GM23338 (cell line): Measurements from ENCODE around the gene STOX2. TPM values are rescaled to one million over a fixed set of nuclear protein-coding genes. Genes with fewer than 3 reads are reported as not detected.

Experiments used
- CREB1 ChIP-seq: fragments of 250-450 bp; sonication (Bioruptor Pico); IDR thresholded peaks from 2 replicates; pipeline ENCODE4 v1.5.0; 2020; ENCODE audit warnings: low read depth, mild to moderate bottlenecking, moderate library complexity
- ETS1 ChIP-seq: IDR thresholded peaks from 2 replicates; pipeline ENCODE4 v1.6.1; 2016; ENCODE audit warnings: antibody characterized with exemption
- EZH2phosphoT487 ChIP-seq: fragments of 200-600 bp; sonication (generic); IDR thresholded peaks from one replicate; pipeline ENCODE4 v1.8.1; 2018; ENCODE audit warnings: antibody characterized with exemption; ENCODE audit not compliant: unreplicated experiment
- JUNB ChIP-seq: IDR thresholded peaks from one replicate; pipeline ENCODE4 v1.6.1; 2016; ENCODE audit warnings: antibody characterized with exemption; ENCODE audit not compliant: unreplicated experiment
- POLR2AphosphoS5 ChIP-seq: IDR thresholded peaks from 2 replicates; pipeline ENCODE4 v1.6.1; 2016; ENCODE audit warnings: antibody characterized with exemption, low read depth
- ZNF114 ChIP-seq: fragments of 250-450 bp; sonication (Bioruptor Pico); IDR thresholded peaks from 2 replicates; pipeline ENCODE4 v1.5.0; 2020; ENCODE audit warnings: mild to moderate bottlenecking, moderate library complexity
- ZNF462 ChIP-seq: fragments of 250-450 bp; sonication (Bioruptor Pico); IDR thresholded peaks from 2 replicates; pipeline ENCODE4 v1.5.0; 2020; ENCODE audit warnings: mild to moderate bottlenecking, moderate library complexity
- polyA plus RNA-seq: library from polyadenylated mRNA; unstranded; fragments of >200 nt; fragmentation: Nextera tagmentation; extraction: Ambion mirVana; gene quantifications from 2 replicates; pipeline ENCODE4 v1.2.1, GENCODE V29; 2016
- total RNA-seq: library from RNA; depleted of rRNA; stranded (reverse); fragments of >200 nt; shearing (Covaris generic); gene quantifications from 2 replicates; pipeline ENCODE4 v1.2.3, GENCODE V29; 2014
- TF ChIP-seq, protein P1 (sequence below): IDR thresholded peaks from one replicate; pipeline ENCODE4 v1.6.1; 2018; ENCODE audit warnings: antibody characterized with exemption; ENCODE audit not compliant: unreplicated experiment

Gene STOX2
- total and polyA plus RNA-seq, 2 experiments from 2014 or later = 19.8 to 20.6 TPM

- no peak for TF ChIP-seq ZNF462 (CRISPR knock-in tag)
- TF ChIP-seq ETS1 = no peak
- TF ChIP-seq POLR2AphosphoS5 = no peak
- TF ChIP-seq, protein P1, sequence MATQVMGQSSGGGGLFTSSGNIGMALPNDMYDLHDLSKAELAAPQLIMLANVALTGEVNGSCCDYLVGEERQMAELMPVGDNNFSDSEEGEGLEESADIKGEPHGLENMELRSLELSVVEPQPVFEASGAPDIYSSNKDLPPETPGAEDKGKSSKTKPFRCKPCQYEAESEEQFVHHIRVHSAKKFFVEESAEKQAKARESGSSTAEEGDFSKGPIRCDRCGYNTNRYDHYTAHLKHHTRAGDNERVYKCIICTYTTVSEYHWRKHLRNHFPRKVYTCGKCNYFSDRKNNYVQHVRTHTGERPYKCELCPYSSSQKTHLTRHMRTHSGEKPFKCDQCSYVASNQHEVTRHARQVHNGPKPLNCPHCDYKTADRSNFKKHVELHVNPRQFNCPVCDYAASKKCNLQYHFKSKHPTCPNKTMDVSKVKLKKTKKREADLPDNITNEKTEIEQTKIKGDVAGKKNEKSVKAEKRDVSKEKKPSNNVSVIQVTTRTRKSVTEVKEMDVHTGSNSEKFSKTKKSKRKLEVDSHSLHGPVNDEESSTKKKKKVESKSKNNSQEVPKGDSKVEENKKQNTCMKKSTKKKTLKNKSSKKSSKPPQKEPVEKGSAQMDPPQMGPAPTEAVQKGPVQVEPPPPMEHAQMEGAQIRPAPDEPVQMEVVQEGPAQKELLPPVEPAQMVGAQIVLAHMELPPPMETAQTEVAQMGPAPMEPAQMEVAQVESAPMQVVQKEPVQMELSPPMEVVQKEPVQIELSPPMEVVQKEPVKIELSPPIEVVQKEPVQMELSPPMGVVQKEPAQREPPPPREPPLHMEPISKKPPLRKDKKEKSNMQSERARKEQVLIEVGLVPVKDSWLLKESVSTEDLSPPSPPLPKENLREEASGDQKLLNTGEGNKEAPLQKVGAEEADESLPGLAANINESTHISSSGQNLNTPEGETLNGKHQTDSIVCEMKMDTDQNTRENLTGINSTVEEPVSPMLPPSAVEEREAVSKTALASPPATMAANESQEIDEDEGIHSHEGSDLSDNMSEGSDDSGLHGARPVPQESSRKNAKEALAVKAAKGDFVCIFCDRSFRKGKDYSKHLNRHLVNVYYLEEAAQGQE = no peak
- no peak for TF ChIP-seq JUNB
- TF ChIP-seq EZH2phosphoT487 = no peak
- TF ChIP-seq CREB1 = no peak
- TF ChIP-seq ZNF114 (CRISPR knock-in tag) = no peak
These were observed 13.6 kb downstream of the STOX2 start (continued) for GRCh38 chr4:183918696-183919095.
